PFSK-1 (cell line): ENCODE measurements around the gene HLA-DPA1.

Experiments used
- POLR2AphosphoS5 ChIP-seq: IDR thresholded peaks from 2 replicates; pipeline ENCODE4 v1.6.1; 2012; ENCODE audit warnings: low read depth, mild to moderate bottlenecking, control low read depth, low read length, moderate library complexity
- TF ChIP-seq, protein P1 (sequence below), 2 experiments: IDR thresholded peaks; 2 replicates each; pipeline versions ENCODE4 v1.6.1 to v1.8.0; 2011 to 2012; ENCODE audit warnings: low read depth in 2 of 2, low read length in 2 of 2, control low read depth in 1 of 2, inconsistent platforms in 1 of 2, mild to moderate bottlenecking in 1 of 2, moderate library complexity in 1 of 2; ENCODE audit not compliant: insufficient read depth in 1 of 2

DNA sequence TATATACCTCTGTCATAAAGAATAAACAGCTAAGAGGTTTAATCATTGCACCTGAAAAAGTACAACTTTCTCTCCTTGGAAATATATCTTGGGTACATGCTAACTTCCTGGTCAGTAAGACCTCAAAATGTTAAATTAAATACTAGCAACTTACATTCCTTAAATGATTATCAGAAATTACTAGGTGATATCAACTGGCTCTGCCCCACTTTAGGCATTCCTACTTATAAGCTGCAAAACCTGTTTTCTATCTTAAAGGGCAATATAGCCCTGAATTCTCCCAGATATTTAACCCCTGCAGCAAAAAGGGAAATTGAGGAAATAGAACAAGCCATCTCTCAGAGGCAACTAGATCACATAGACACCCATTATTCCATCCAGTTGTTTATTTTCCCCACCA, 20.8 kb downstream of the HLA-DPA1 start:
- no peak for TF ChIP-seq POLR2AphosphoS5
- TF ChIP-seq, protein P1, sequence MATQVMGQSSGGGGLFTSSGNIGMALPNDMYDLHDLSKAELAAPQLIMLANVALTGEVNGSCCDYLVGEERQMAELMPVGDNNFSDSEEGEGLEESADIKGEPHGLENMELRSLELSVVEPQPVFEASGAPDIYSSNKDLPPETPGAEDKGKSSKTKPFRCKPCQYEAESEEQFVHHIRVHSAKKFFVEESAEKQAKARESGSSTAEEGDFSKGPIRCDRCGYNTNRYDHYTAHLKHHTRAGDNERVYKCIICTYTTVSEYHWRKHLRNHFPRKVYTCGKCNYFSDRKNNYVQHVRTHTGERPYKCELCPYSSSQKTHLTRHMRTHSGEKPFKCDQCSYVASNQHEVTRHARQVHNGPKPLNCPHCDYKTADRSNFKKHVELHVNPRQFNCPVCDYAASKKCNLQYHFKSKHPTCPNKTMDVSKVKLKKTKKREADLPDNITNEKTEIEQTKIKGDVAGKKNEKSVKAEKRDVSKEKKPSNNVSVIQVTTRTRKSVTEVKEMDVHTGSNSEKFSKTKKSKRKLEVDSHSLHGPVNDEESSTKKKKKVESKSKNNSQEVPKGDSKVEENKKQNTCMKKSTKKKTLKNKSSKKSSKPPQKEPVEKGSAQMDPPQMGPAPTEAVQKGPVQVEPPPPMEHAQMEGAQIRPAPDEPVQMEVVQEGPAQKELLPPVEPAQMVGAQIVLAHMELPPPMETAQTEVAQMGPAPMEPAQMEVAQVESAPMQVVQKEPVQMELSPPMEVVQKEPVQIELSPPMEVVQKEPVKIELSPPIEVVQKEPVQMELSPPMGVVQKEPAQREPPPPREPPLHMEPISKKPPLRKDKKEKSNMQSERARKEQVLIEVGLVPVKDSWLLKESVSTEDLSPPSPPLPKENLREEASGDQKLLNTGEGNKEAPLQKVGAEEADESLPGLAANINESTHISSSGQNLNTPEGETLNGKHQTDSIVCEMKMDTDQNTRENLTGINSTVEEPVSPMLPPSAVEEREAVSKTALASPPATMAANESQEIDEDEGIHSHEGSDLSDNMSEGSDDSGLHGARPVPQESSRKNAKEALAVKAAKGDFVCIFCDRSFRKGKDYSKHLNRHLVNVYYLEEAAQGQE (IDR thresholded peaks at IDR 0.05; ENCODE audit: insufficient read depth in 1 of 2, low read depth in 2 of 2, low read length in 2 of 2): no peak
